HFFc6 (cell line): ENCODE data around the gene MED13L. TPM values are rescaled to one million over a fixed set of nuclear protein-coding genes. Genes with fewer than 3 reads are reported as not detected.

Experiments used
- DNase-seq: peaks from one replicate; pipeline ENCODE4 v3.0.0-alpha.2; 2018
- H3K27ac Mint-ChIP-seq: 2 replicates; pipeline ENCODE4 v1.8.0; 2020; ENCODE audit warnings: mild to moderate bottlenecking, mixed read lengths
- H3K27me3 Mint-ChIP-seq: 2 replicates; pipeline ENCODE4 v1.8.0; 2021; ENCODE audit warnings: mild to moderate bottlenecking, moderate library complexity, mixed read lengths; ENCODE audit not compliant: insufficient read depth
- H3K36me3 Mint-ChIP-seq: 2 replicates; pipeline ENCODE4 v1.8.0; 2021; ENCODE audit warnings: low read depth, mixed read lengths
- H3K4me1 Mint-ChIP-seq: 2 replicates; pipeline ENCODE4 v1.8.0; 2020; ENCODE audit warnings: low read depth, mixed read lengths
- H3K4me3 Mint-ChIP-seq: 2 replicates; pipeline ENCODE4 v1.8.0; 2020; ENCODE audit warnings: mild to moderate bottlenecking, moderate library complexity, mixed read lengths
- H3K9me3 Mint-ChIP-seq: 2 replicates; pipeline ENCODE4 v1.8.0; 2020; ENCODE audit warnings: mild to moderate bottlenecking, mixed read lengths
- total RNA-seq, 6 experiments: library from RNA; stranded (reverse); fragmentation: NEBNext Ultra II Directional; extraction: Animal tissue kit (Norgen Biotek cat#: 25700); gene quantifications; 2 replicates in 1 of 6; 3 replicates in 5 of 6; pipeline ENCODE4 v1.2.3, GENCODE V29; 2021
- TF ChIP-seq, protein P1 (sequence below): fragments of 200-600 bp; sonication (generic); IDR thresholded peaks from 2 replicates; pipeline ENCODE4 v1.5.0; 2021; ENCODE audit warnings: antibody characterized with exemption, mild to moderate bottlenecking

MED13L gene
- total RNA-seq, 6 experiments from 2014 or later: 74.5 to 84.2 (median 77.7) TPM

DNA sequence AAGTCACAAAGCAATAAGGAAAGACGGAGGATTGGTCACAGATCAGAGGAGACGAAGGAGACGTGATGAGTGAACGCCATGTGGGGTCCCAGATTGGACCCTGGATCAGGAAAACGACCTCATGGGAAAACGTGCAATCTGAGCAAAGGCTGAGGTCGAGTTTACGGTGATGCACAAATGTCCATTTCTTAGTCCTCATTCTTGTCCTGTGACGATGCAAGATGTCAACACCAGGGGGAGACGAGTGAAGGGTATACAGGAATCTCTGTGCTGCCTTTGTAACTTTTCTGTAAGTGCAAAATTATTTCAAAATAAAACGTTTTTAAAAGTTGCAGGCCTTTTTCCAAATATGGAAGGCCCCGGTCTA, 329.8 kb downstream of the MED13L start:
- TF ChIP-seq, protein P1, sequence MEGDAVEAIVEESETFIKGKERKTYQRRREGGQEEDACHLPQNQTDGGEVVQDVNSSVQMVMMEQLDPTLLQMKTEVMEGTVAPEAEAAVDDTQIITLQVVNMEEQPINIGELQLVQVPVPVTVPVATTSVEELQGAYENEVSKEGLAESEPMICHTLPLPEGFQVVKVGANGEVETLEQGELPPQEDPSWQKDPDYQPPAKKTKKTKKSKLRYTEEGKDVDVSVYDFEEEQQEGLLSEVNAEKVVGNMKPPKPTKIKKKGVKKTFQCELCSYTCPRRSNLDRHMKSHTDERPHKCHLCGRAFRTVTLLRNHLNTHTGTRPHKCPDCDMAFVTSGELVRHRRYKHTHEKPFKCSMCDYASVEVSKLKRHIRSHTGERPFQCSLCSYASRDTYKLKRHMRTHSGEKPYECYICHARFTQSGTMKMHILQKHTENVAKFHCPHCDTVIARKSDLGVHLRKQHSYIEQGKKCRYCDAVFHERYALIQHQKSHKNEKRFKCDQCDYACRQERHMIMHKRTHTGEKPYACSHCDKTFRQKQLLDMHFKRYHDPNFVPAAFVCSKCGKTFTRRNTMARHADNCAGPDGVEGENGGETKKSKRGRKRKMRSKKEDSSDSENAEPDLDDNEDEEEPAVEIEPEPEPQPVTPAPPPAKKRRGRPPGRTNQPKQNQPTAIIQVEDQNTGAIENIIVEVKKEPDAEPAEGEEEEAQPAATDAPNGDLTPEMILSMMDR: no peak; the same call in 1 of the 2 replicates
- Mint-ChIP-seq H3K4me3 (no peak overlapping the region), H3K36me3 (0 out of 2 replicates have a peak, but pooled peaks cover 6% of the 10 kb centered on the region), H3K9me3 (no peaks in the 10 kb centered on the region), H3K27ac (no peak overlapping the region), H3K4me1 (no peaks in the 10 kb centered on the region), H3K27me3 (peaks cover 17% of the 10 kb centered on the region)
- DNase-seq: no peak

DNA sequence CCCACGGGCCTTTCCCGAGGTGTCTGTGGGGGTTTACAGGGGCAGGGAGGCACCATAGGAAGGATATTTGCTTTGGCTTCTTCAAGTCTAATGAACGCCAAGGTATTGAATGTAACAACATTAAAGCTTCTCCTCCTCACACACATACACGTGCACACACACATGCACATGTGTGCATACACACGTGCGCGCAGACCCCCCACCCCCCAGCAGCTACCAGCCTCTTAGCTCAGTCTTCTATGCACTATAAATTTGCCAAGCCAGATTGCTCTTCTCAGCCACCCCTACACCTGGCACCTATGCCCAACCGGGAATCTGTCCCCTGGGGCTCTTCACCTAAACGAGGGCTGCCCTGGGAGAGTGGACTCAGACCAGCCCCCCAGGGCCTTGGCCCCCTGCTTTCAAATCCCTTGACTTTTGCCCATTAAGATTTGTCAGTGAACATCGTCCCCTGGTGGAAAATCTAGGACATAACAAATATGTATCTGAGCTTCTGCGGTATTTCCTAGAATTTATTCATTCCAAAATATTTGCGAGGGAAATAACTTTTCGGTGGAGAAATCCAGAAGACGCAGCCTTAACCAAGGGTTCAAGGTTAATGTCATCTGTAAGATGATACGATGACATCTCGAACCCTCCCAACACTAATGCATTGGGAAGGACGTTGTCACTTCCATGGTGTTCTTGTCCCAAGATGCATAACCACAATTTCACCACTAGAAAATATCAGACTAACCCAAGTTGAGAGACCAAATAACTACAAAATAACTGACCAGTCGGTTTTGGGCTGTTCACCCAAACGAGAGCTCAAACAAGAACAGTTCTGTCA, 330.4 kb downstream of the MED13L start:
- TF ChIP-seq, protein P1: peak; percentile 90
- Mint-ChIP-seq H3K36me3 (0 out of 2 replicates have a peak, but pooled peaks cover 6% of the 10 kb centered on the region), H3K9me3 (no peaks in the 10 kb centered on the region), H3K4me3 (no peak overlapping the region), H3K27ac (no peak overlapping the region), H3K27me3 (peaks cover 17% of the 10 kb centered on the region), H3K4me1 (no peaks in the 10 kb centered on the region)
- peak; percentile 23 for DNase-seq

DNA sequence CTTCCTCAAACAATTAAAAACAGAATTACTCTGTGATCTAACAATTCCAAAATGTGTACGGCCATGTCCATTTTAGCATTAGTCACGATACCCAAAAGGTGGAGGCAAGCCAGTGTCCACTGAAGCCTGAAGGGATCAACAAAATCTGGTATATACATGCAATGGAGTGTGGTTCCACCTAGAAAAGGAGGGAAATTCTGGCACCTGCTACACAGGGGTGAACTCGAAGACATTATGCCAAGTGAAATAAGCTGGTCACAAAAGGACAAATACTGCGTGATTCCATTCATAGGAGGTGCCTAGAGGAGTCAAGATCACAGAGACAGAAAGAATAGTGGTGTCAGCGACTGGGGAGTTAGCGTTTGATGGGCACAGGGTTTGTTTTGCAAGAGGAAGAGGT, 331.4 kb downstream of the MED13L start:
- Mint-ChIP-seq H3K4me3 (no peak overlapping the region), H3K27ac (no peak overlapping the region), H3K27me3 (peaks cover 11% of the 10 kb centered on the region), H3K36me3 (0 out of 2 replicates have a peak, but pooled peaks cover 6% of the 10 kb centered on the region), H3K9me3 (no peaks in the 10 kb centered on the region), H3K4me1 (peaks cover 4% of the 10 kb centered on the region)
- DNase-seq: no peak
- TF ChIP-seq, protein P1: no peak

DNA sequence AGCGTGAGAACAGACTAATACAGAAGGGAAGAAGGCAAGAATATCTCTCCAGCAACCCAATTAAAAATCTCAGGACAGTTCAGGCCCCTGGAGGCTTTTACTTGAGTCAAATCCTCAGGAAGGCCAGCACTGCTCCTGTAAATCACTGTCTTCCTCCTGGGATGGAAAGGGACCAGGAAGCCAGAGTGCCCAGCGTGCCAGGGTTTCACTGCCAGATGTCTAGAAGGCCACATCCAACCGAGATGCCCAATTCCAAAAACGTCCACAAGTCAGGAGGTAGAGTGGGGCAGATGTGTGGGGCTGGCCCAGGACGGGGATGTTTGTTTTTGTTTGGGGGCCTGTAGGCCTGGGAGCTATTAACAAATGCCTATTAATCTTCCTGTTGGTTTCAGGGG, 332.0 kb downstream of the MED13L start:
- Mint-ChIP-seq H3K4me3 (no peak overlapping the region), H3K36me3 (0 out of 2 replicates have a peak, but pooled peaks cover 2% of the 10 kb centered on the region), H3K27ac (no peak overlapping the region), H3K9me3 (no peaks in the 10 kb centered on the region), H3K4me1 (peaks cover 6% of the 10 kb centered on the region), H3K27me3 (peaks cover 11% of the 10 kb centered on the region)
- TF ChIP-seq, protein P1: no peak
- no peak for DNase-seq

DNA sequence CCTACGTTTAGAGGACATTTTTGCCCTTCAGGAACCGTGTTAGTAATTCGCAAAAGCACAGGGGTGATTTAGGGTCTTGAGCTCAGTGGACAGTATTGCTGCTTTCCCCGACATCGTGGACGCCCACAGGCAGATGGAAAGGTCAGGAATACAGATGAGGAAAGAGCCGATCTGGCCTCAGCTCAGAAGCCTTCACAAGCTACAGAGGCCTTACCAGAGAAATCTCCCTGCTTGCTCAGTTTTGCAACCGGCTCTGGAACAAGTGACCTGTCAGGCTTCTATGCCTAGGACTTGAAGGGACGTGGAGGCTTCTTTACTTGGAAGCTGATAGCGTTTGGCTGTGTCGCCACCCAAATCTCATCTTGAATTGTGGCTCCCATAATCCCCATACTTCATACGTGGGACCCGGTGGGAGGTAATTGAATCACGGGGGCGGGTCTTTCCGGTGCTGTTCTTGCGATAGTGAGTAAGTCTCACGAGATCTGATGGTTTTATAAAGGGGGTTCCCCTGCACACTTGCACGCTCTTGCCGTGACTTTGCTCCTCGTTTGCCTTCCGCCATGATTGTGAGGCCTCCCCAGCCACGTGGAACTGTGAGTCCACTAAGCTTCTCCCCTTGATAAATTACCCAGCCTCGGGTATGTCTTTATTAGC, 332.5 kb downstream of the MED13L start:
- H3K9me3 Mint-ChIP-seq: no peaks in the 10 kb centered on the region
- H3K4me3 Mint-ChIP-seq: no peak overlapping the region
- H3K36me3 Mint-ChIP-seq: no peaks in the 10 kb centered on the region
- TF ChIP-seq, protein P1: no peak
- DNase-seq: no peak
- peaks cover 11% of the 10 kb centered on the region for H3K27me3 Mint-ChIP-seq
- H3K4me1 Mint-ChIP-seq: peaks cover 6% of the 10 kb centered on the region
- no peak overlapping the region for H3K27ac Mint-ChIP-seq
